GM13977 (cell line): Measurements from ENCODE around the gene RNF214.

ENCODE experiments used
- DNase-seq: peaks from one replicate; pipeline ENCODE4 v3.0.0; 2012; ENCODE audit warnings: low spot score
- CTCF ChIP-seq: IDR thresholded peaks from 2 replicates; pipeline ENCODE4 v1.5.1; 2012; ENCODE audit warnings: mild to moderate bottlenecking, control low read depth; ENCODE audit not compliant: insufficient read depth; ENCODE audit errors: extremely low read depth, missing control alignments
- in situ Hi-C: fragments of 300-500 bp; cut with MboI; formaldehyde crosslinking; loops from one replicate; pipeline ENCODE4 v1.12.0; 2022; ENCODE audit warnings: low sequenced_read_pairs, low pct_unique_long_range_greater_than_20kb, mixed read lengths, inconsistent platforms; ENCODE audit not compliant: unreplicated experiment

Gene RNF214

GRCh38 chr11:117198613-117199012, 33.9 kb upstream of the RNF214 start:
- TF ChIP-seq CTCF: no peak
- in situ Hi-C loops: no loop called here
- no peak for DNase-seq

- TF ChIP-seq CTCF: no peak
- in situ Hi-C loops: no loop called here
- no peak for DNase-seq
These were observed 33.2 kb upstream of the RNF214 start, which contains the start of gene TAGLN for GRCh38 chr11:117199053-117199915. Gene TAGLN (plus strand): TSS chr11:117199370. CDS start chr11:117203014, 3,644 bp downstream.

- in situ Hi-C loops: no loop called here
- TF ChIP-seq CTCF: no peak
- no peak for DNase-seq
These were observed 32.3 kb upstream of the RNF214 start for GRCh38 chr11:117199916-117200812.

- in situ Hi-C loops: no loop called here
These were observed 31.4 kb upstream of the RNF214 start for GRCh38 chr11:117200813-117201657.

GRCh38 chr11:117201658-117202305, 30.7 kb upstream of the RNF214 start:
- DNase-seq: no peak
- TF ChIP-seq CTCF: no peak
- in situ Hi-C loops: no loop called here

More at GRCh38 chr11:117200813-117201657, 31.4 kb upstream of the RNF214 start:
- no peak for TF ChIP-seq CTCF
- DNase-seq: no peak
